Ectodermal cell (in vitro differentiated cells): ENCODE results near the gene GFI1B.

ENCODE experiments used
- H3K27ac ChIP-seq: 2 replicates; pipeline ENCODE4 v1.7.0; 2013; ENCODE audit warnings: mild to moderate bottlenecking, low read depth, low read length; ENCODE audit not compliant: insufficient read depth, poor library complexity, severe bottlenecking
- H3K27me3 ChIP-seq: 2 replicates; pipeline ENCODE4 v1.7.0; 2013; ENCODE audit warnings: mild to moderate bottlenecking, low read length; ENCODE audit not compliant: insufficient read depth, control insufficient read depth, poor library complexity, severe bottlenecking
- H3K36me3 ChIP-seq: one replicate; pipeline ENCODE4 v1.7.0; 2013; ENCODE audit warnings: low read length; ENCODE audit not compliant: control insufficient read depth, insufficient read depth
- H3K4me1 ChIP-seq: one replicate; pipeline ENCODE4 v1.7.0; 2013; ENCODE audit warnings: low read length; ENCODE audit not compliant: control insufficient read depth, insufficient read depth
- H3K4me3 ChIP-seq: 2 replicates; pipeline ENCODE4 v1.7.0; 2013; ENCODE audit warnings: low read depth, low read length, control low read depth; ENCODE audit not compliant: insufficient read depth
- H3K9me3 ChIP-seq: 2 replicates; pipeline ENCODE4 v1.7.0; 2013; ENCODE audit warnings: mild to moderate bottlenecking, low read length, moderate library complexity; ENCODE audit not compliant: control insufficient read depth
- WGBS, 2 experiments: methylation state at CpG; one replicate each; pipeline ENCODE4 v1.1.7; 2013; ENCODE audit warnings: missing lambda C conversion rate in 2 of 2; 5-methylcytosine and 5-hydroxymethylcytosine counted together

The GFI1B gene

GRCh38 chr9:132945186-132946130, 33.0 kb upstream of the GFI1B start:
- no peaks in the 10 kb centered on the region for H3K9me3 ChIP-seq
- no peaks in the 10 kb centered on the region for H3K27me3 ChIP-seq
- no peaks in the 10 kb centered on the region for H3K36me3 ChIP-seq
- peaks cover 8% of the 10 kb centered on the region for H3K4me1 ChIP-seq
- no peak overlapping the region for H3K27ac ChIP-seq
- H3K4me3 ChIP-seq: peak overlapping the region; percentile 100
- WGBS, 2 experiments: 70 to 72% methylated on average over 23 of the region's 23 CpGs

GRCh38 chr9:132946211-132946610, 32.3 kb upstream of the GFI1B start:
- no peaks in the 10 kb centered on the region for H3K27me3 ChIP-seq
- H3K36me3 ChIP-seq: no peaks in the 10 kb centered on the region
- H3K4me1 ChIP-seq: peaks cover 8% of the 10 kb centered on the region
- H3K9me3 ChIP-seq: no peaks in the 10 kb centered on the region
- no peak overlapping the region for H3K27ac ChIP-seq
- 57 to 82% methylated on average over 2 to 3 of the region's 3 CpGs for WGBS, 2 experiments
- H3K4me3 ChIP-seq: no peak overlapping the region

- Histone ChIP-seq H3K4me3 (no peak overlapping the region), H3K36me3 (no peaks in the 10 kb centered on the region), H3K9me3 (no peaks in the 10 kb centered on the region), H3K27me3 (no peaks in the 10 kb centered on the region), H3K27ac (no peak overlapping the region), H3K4me1 (peaks cover 8% of the 10 kb centered on the region)
- 89 to 90% methylated on average over 7 of the region's 7 CpGs for WGBS, 2 experiments
Observed at GRCh38 chr9:132946631-132947295, 31.7 kb upstream of the GFI1B start.

GRCh38 chr9:132947756-132948155, 30.7 kb upstream of the GFI1B start:
- H3K27me3 ChIP-seq: no peaks in the 10 kb centered on the region
- H3K4me1 ChIP-seq: peaks cover 8% of the 10 kb centered on the region
- H3K4me3 ChIP-seq: no peak overlapping the region
- H3K9me3 ChIP-seq: no peaks in the 10 kb centered on the region
- no peaks in the 10 kb centered on the region for H3K36me3 ChIP-seq
- H3K27ac ChIP-seq: no peak overlapping the region
- 93 to 96% methylated on average over 8 of the region's 8 CpGs for WGBS, 2 experiments

- Histone ChIP-seq H3K27ac (no peak overlapping the region), H3K4me3 (no peak overlapping the region), H3K27me3 (no peaks in the 10 kb centered on the region), H3K36me3 (no peaks in the 10 kb centered on the region), H3K9me3 (no peaks in the 10 kb centered on the region), H3K4me1 (no peaks in the 10 kb centered on the region)
- 91 to 93% methylated on average over 18 of the region's 18 CpGs for WGBS, 2 experiments
Observed at GRCh38 chr9:132948482-132949050, 29.9 kb upstream of the GFI1B start.

- no peak overlapping the region for H3K4me3 ChIP-seq
- no peaks in the 10 kb centered on the region for H3K4me1 ChIP-seq
- no peaks in the 10 kb centered on the region for H3K27me3 ChIP-seq
- 83 to 88% methylated on average over 4 of the region's 4 CpGs for WGBS, 2 experiments
- H3K27ac ChIP-seq: no peak overlapping the region
- H3K36me3 ChIP-seq: no peaks in the 10 kb centered on the region
- no peaks in the 10 kb centered on the region for H3K9me3 ChIP-seq
Observed at GRCh38 chr9:132949709-132950108, 28.8 kb upstream of the GFI1B start.

- no peak overlapping the region for H3K4me3 ChIP-seq
- no peaks in the 10 kb centered on the region for H3K9me3 ChIP-seq
- WGBS, 2 experiments: 79 to 82% methylated on average over 2 of the region's 2 CpGs
- no peaks in the 10 kb centered on the region for H3K4me1 ChIP-seq
- H3K36me3 ChIP-seq: no peaks in the 10 kb centered on the region
- H3K27me3 ChIP-seq: no peaks in the 10 kb centered on the region
- no peak overlapping the region for H3K27ac ChIP-seq
Observed at GRCh38 chr9:132955123-132955522, 23.4 kb upstream of the GFI1B start.

- H3K4me3 ChIP-seq: no peak overlapping the region
- WGBS, 2 experiments: 67 to 80% methylated on average over 2 of the region's 2 CpGs
- H3K27ac ChIP-seq: no peak overlapping the region
- H3K4me1 ChIP-seq: no peaks in the 10 kb centered on the region
- no peaks in the 10 kb centered on the region for H3K27me3 ChIP-seq
- no peaks in the 10 kb centered on the region for H3K36me3 ChIP-seq
- no peaks in the 10 kb centered on the region for H3K9me3 ChIP-seq
Observed at GRCh38 chr9:132955768-132956167, 22.7 kb upstream of the GFI1B start.

- Histone ChIP-seq H3K9me3 (no peaks in the 10 kb centered on the region), H3K27ac (no peak overlapping the region), H3K4me1 (no peaks in the 10 kb centered on the region), H3K4me3 (no peak overlapping the region), H3K36me3 (no peaks in the 10 kb centered on the region), H3K27me3 (no peaks in the 10 kb centered on the region)
- WGBS, 2 experiments: 88 to 91% methylated on average over 6 of the region's 6 CpGs
Observed at GRCh38 chr9:132957805-132958204, 20.7 kb upstream of the GFI1B start.

GRCh38 chr9:132961002-132961401, 17.5 kb upstream of the GFI1B start:
- no peaks in the 10 kb centered on the region for H3K9me3 ChIP-seq
- no peaks in the 10 kb centered on the region for H3K36me3 ChIP-seq
- H3K4me3 ChIP-seq: no peak overlapping the region
- H3K27me3 ChIP-seq: no peaks in the 10 kb centered on the region
- no peaks in the 10 kb centered on the region for H3K4me1 ChIP-seq
- WGBS, 2 experiments: 91 to 97% methylated on average over 4 of the region's 6 CpGs
- no peak overlapping the region for H3K27ac ChIP-seq
